Eye (tissue), 1 donor: ENCODE measurements around the gene SLC1A7.

ENCODE experiments used
- DNase-seq: peaks from one replicate; pipeline ENCODE4 v3.0.0-alpha.2; 2015

SLC1A7 gene

GRCh38 chr1:53057127-53057526, 85.3 kb downstream of the SLC1A7 start:
- no peak for DNase-seq

GRCh38 chr1:53051676-53052075, 90.8 kb downstream of the SLC1A7 start:
- DNase-seq, result no peak

DNA sequence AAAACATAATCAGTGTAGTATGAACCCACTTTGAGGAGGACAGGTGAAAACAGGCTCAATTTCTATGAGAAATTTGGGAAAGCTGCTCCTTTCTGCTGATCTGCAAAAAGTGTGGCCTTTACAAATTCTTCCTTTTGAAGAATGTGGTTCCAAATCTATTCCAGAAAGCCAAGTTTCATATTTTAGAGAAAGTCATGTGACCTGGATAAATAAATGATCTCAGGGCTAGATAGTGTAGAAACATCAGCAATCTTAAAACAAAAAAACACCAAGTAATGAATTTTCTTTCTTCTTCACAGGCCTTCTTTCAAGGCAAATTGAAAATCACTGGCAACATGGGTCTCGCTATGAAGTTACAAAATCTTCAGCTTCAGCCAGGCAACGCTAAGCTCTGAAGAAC, 92.1 kb downstream of the SLC1A7 start:
- no peak for DNase-seq

- no peak for DNase-seq
These were observed 92.9 kb downstream of the SLC1A7 start for GRCh38 chr1:53049574-53049967.

GRCh38 chr1:53048960-53049573, 93.4 kb downstream of the SLC1A7 start:
- peak; percentile 44 for DNase-seq

DNA sequence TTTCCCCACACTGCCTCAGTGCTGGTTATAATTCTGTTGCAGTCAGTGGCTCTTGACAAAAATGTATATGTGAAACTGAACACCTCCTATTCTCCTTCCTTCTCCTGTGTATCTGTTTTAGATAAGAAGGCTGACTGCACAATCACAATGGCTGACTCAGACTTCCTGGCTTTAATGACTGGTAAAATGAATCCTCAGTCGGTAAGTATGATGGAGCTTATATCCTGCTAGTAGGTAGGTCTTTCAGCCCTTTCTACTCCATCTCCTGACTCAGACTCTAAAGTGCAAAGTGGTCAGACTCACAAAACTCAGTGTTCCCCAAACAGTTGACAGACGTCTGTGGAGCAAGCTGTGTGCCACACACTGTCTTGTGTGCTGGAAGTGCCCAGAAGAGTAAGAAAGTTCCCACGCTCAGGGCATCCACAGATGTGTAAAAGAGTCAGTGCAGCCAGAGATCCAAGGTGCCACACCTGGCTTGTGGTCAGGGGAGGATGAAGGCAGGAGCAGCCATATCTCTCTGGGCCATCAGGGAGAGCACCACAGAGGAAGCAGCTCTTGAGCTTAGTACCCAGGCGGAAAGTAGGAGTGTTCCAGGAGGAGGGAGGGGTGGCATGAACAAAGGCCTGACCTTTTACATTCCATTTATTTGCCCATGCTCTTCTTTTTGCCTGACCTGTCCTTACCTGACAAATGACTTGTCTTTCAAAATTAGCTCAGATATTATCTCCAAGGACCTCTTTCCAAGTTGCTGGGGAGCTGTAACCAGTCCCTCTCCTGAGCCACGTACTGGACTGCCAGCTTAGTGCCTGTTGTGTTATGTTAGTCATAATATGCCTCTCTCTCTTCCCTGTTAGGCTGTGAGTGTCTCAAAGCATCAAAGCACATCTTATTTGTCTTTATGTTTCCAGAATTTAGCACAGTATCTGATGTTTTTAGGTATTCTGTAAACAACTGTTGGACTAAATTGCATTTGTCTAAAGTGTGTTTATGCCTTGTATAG, 94.4 kb downstream of the SLC1A7 start:
- no peak for DNase-seq

DNA sequence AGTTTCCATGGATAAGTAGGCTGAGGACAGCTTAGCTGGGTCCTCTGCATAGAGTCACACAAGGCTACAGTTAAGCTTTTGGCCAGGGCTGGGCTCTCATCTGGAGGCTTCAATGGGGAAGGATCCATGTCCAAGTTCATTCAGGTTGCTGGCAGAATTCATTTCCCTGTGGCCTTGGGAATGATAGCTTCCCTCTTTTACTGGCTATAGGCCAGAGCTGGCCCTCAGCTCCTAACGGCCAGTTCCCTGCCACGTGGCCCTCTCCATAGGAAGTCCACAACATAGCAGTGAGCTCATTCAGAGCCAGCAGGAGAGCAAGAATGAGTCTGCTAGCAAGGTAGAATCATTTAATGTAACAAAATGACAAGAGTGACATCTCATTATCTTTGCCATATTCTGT, 95.5 kb downstream of the SLC1A7 start:
- no peak for DNase-seq

DNA sequence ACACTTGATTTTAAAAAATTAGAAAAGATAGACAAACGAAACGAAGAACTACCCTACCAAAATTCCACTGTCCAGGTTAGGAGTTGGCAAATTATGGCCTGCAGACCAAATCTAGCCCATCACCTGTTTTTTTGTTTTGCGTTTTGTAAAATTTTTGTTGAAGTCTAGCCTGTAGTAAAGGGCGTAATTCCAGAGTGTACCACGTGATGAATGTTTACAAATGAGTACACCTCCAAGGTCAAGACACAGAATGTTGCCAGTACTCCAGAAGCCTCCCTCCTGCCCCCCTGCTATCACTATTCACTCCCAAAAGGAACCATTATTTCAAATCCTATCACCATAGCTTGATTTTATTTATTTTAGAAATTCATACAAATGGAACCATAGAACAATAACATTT, 97.5 kb downstream of the SLC1A7 start:
- no peak for DNase-seq

DNA sequence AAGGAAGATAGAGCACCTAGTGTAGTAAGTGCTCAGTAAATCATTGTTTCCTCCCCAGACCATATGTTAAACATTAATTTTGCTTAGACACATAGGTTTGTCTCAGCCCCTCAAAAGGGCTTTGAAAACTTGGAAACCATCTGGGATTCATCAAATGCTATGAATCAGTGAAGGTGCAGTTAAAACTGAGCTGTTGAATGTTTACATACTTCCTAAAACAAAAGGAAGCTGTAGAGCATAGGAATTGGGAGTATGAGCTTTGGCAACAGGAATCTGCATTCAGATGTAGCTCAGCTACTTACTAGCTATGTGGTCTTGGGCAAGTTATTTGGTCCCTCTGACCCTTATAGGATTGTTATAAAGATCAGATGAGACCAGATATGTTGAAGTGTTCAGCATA, 99.2 kb downstream of the SLC1A7 start:
- no peak for DNase-seq

DNA sequence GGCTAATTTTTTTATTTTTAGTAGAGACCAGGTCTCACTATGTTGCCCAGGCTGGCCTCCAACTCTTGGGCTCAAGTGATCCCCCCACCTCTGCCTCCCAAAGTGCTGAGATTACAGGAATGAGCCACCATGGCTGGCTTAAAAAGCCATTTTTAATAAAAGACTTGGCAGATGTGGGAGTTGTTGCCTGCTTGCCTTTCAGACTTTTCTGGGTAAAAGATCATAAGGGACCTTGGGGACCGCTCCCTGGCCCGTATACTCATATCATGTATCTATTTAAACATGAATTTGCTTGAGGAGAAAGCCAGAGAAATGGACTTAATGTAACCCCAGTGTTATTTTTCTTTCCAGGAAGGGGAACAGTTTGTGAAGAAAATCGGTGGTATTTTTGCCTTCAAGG, 103.9 kb downstream of the SLC1A7 start:
- no peak for DNase-seq
